LNCAP (cell line): Measurements from ENCODE around the gene MAG.

Experiments used
- TF ChIP-seq, protein P1 (sequence below): fragments of 450-650 bp; IDR thresholded peaks from 2 replicates; pipeline ENCODE4 v1.5.1; 2017; ENCODE audit warnings: mild to moderate bottlenecking

MAG gene

DNA sequence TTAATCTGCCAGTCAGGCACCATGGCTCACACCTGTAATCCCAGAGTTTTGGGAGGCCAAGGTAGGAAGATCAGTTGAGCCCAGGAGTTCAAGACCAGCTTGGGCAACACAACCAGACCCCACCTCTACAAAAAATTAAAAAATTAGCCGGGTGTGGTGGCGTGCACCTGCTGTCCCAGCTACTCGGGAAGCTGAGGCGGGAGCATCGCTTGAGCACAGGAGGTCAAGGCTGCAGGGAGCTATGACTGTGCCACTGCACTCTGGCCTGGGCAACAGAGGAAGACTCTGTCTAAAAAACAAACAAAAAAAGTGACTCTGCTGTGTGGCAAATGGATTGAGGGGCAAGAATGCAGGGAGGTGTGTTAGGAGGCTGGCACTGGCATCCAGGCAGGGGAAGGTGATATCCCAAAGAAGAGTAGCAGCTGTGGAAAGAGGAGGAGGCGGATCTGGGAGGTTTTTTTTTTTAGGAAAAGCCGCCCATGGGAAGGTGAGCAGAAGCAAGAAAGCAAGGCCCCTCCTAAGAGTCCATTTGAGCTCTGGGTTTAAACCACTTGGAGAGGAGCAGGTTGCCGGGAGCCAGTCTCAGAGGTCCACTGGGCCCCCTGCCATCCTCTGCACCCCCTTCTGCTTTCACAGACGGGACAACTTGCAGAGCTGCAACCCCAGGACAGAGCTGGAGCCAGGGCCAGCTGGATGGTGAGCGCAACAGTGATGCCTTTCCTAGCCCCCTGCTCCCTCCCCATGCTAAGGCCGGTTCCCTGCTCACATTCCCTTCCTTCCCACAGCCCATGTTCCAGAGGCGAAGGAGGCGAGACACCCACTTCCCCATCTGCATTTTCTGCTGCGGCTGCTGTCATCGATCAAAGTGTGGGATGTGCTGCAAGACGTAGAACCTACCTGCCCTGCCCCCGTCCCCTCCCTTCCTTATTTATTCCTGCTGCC, 7.5 kb upstream of the MAG start:
- TF ChIP-seq, protein P1, sequence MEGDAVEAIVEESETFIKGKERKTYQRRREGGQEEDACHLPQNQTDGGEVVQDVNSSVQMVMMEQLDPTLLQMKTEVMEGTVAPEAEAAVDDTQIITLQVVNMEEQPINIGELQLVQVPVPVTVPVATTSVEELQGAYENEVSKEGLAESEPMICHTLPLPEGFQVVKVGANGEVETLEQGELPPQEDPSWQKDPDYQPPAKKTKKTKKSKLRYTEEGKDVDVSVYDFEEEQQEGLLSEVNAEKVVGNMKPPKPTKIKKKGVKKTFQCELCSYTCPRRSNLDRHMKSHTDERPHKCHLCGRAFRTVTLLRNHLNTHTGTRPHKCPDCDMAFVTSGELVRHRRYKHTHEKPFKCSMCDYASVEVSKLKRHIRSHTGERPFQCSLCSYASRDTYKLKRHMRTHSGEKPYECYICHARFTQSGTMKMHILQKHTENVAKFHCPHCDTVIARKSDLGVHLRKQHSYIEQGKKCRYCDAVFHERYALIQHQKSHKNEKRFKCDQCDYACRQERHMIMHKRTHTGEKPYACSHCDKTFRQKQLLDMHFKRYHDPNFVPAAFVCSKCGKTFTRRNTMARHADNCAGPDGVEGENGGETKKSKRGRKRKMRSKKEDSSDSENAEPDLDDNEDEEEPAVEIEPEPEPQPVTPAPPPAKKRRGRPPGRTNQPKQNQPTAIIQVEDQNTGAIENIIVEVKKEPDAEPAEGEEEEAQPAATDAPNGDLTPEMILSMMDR = no peak

DNA sequence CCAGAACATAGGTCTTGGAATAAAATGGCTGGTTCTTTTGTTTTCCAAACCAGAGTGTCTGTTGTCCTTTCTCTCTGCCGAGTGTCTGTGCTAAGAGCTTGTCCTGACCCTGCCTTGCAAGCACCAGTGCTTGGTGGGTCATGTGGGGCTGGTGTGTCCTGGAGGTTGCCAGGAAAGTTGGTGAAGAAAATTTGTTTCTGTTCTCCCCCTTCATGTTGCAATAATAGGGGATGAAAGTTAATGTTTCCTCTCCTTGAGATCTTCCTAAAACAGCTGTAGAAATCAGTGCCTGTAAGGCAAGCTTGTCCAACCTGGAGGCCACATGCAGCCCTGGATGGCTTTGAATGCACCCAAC, 6.9 kb upstream of the MAG start:
- TF ChIP-seq, protein P1 = no peak

DNA sequence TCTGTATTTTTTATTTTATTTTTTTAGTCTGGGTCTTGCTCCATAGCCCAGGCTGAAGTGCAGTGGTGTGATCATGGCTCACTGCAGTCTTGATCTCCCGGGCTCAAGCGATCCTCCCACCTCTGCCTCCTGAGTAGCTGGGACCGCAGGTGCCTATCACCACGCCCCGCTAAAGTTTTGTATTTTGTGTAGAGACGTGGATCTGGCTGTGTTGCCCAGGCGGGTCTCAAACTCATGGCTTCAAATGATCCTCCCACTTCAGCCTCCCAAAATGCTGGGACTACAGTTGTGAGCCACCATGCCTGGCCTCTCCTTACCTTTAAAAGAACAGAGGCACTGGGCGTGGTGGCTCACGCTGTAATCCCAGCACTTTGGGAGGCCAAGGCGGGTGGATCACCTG, 4.2 kb upstream of the MAG start:
- TF ChIP-seq, protein P1 = no peak

GRCh38 chr19:35288331-35288730, 3.6 kb upstream of the MAG start:
- TF ChIP-seq, protein P1 = no peak

- TF ChIP-seq, protein P1 = no peak
Observed at GRCh38 chr19:35288906-35289305, 3.1 kb upstream of the MAG start.

- TF ChIP-seq, protein P1 = no peak
Observed at GRCh38 chr19:35290381-35291127, 1.4 kb upstream of the MAG start.

DNA sequence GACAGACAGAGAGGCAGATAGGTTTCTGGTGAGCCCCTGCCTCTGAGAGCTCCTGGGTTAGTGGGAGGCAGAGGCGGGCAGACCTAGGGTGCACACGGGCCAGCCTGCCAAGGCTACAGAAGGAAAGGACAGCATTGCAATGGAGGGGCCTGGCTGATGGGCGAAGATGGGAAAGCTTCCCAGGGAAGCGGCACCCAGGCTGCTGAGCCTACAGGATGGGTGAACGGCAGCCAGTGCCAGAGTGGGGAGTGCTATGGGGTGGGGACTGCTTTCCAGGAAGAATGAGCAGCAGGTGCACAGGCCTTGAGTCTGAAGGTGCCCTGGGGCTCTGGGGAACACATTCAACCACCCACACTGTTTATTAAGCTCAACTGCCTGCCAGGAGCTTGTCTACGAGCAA, 702 bp upstream of the MAG start:
- TF ChIP-seq, protein P1 = no peak
